ENCODE results near the gene FIGNL2. TPM values are rescaled to one million over a fixed set of nuclear protein-coding genes. Genes with fewer than 3 reads are reported as not detected.

Gene FIGNL2
- total RNA-seq, 4 donors from 2014 or later: 0.07 to 0.25 TPM; not detected in 2

GRCh38 chr12:51889216-51890132 lies 41.0 kb upstream of the FIGNL2 start:
- no peaks in the 10 kb centered on the region for H3K9me3 ChIP-seq
- peaks cover 8 to 11% of the 10 kb centered on the region in 2 donors for H3K4me1 ChIP-seq
- no peak overlapping the region for H3K4me3 ChIP-seq
- DNase-seq (no peak), ATAC-seq (no peak)
- intact Hi-C loops (cut with DNase I; ENCODE audit: low total_unique reads) (no loop called here), in situ Hi-C loops (cut with MboI; ENCODE audit: low sequenced_read_pairs in 4 of 4) (loop anchor here (5.0 to 10.0 kb wide), 2 partner anchors 85 to 88 kb away; no protein-coding TSS in a partner anchor)
- TF ChIP-seq, protein P1, sequence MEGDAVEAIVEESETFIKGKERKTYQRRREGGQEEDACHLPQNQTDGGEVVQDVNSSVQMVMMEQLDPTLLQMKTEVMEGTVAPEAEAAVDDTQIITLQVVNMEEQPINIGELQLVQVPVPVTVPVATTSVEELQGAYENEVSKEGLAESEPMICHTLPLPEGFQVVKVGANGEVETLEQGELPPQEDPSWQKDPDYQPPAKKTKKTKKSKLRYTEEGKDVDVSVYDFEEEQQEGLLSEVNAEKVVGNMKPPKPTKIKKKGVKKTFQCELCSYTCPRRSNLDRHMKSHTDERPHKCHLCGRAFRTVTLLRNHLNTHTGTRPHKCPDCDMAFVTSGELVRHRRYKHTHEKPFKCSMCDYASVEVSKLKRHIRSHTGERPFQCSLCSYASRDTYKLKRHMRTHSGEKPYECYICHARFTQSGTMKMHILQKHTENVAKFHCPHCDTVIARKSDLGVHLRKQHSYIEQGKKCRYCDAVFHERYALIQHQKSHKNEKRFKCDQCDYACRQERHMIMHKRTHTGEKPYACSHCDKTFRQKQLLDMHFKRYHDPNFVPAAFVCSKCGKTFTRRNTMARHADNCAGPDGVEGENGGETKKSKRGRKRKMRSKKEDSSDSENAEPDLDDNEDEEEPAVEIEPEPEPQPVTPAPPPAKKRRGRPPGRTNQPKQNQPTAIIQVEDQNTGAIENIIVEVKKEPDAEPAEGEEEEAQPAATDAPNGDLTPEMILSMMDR (IDR thresholded peaks at IDR 0.05 in 4 of 5, conservative IDR thresholded peaks at IDR 0.05 in 1 of 5): no peak
- no peak for TF ChIP-seq POLR2A (IDR thresholded peaks at IDR 0.05)
- no peak overlapping the region for H3K27ac ChIP-seq
- H3K27me3 ChIP-seq: peaks cover 0 to 6% (median 5%) of the 10 kb centered on the region in 3 donors
- H3K36me3 ChIP-seq: no peaks in the 10 kb centered on the region

GRCh38 chr12:51888316-51889215 lies 40.0 kb upstream of the FIGNL2 start:
- ATAC-seq: no peak

DNA sequence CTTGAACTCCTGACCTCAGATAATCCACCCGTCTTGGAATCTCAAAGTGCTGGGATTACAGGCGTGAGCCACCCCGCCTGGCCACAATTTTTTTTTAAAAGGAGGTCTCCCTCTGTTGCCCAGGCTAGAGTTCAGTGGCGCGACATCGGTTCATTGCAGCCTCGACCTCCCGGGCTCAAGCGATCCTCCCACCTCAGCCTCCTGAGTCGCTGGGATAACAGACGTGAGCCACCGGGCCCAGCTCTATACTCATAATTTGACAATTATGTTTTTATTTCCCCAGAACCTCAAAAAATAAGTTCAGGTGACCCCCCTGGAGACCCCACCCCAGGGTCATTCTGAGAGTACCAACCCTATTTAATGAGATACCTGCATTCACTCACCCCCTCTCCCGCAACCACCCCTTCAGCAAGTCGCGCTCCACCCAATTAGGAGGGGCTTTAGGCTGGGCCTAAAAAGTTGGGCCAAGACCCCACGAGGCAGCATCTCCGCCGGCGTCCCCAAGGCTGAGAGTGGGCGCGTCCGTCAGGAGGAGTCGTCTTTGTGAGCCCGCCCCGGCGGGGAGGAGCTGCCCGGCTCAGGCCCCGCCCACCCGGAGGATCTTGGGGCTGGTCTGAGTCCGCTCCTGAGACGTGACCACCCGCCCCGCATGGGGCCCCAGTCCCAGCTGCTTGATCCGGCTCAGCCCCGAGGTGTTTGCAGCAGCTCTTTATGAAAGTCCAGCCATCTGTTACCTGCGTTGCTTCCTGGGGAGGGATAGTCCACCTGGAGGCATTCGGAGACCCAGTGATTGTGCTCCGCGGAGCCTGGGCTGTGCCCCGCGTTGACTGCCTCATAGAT lies 39.2 kb upstream of the FIGNL2 start, which contains the start of gene ANKRD33:
ANKRD33 (plus strand) TSS at position 628 of the 840 bp plus-strand sequence; CDS start at position 712, 84 bp downstream.
- DNase-seq (no peak), ATAC-seq (no peak)
- Histone ChIP-seq H3K4me1 (peaks cover 8 to 11% of the 10 kb centered on the region in 2 donors), H3K9me3 (no peaks in the 10 kb centered on the region), H3K4me3 (no peak within 1 kb of the TSS), H3K27ac (peak within 1 kb of the TSS in 1 of 4 donors; percentile 69), H3K36me3 (no peaks in the 10 kb centered on the region), H3K27me3 (peaks cover 0 to 6% (median 5%) of the 10 kb centered on the region in 3 donors)
- TF ChIP-seq POLR2A (IDR thresholded peaks at IDR 0.05): peak in 1 of 2 donors; percentile 18
- TF ChIP-seq, protein P1 (IDR thresholded peaks at IDR 0.05 in 4 of 5, conservative IDR thresholded peaks at IDR 0.05 in 1 of 5): no peak
- intact Hi-C loops (cut with DNase I; ENCODE audit: low total_unique reads) (no loop called here), in situ Hi-C loops (cut with MboI; ENCODE audit: low sequenced_read_pairs in 4 of 4) (no loop called here)

More at GRCh38 chr12:51888316-51889215, 40.0 kb upstream of the FIGNL2 start:
- in situ Hi-C loops (cut with MboI; ENCODE audit: low sequenced_read_pairs in 4 of 4): no loop called here
- Histone ChIP-seq H3K36me3 (no peaks in the 10 kb centered on the region), H3K27me3 (peaks cover 0 to 6% (median 5%) of the 10 kb centered on the region in 3 donors), H3K27ac (no peak overlapping the region), H3K9me3 (no peaks in the 10 kb centered on the region), H3K4me1 (peaks cover 8 to 11% of the 10 kb centered on the region in 2 donors), H3K4me3 (no peak overlapping the region)
- intact Hi-C loops (cut with DNase I; ENCODE audit: low total_unique reads): no loop called here
- no peak for TF ChIP-seq POLR2A (IDR thresholded peaks at IDR 0.05)
- TF ChIP-seq, protein P1 (IDR thresholded peaks at IDR 0.05 in 4 of 5, conservative IDR thresholded peaks at IDR 0.05 in 1 of 5): no peak
- no peak for DNase-seq
